B cell (primary cell): ENCODE measurements around the gene CAPZB. TPM values are rescaled to one million over a fixed set of nuclear protein-coding genes. Genes with fewer than 3 reads are reported as not detected.

ENCODE experiments used
- ATAC-seq: fragments of 200-7000 bp; cut with Tn5 transposase; one replicate; pipeline ENCODE4 v1.10.0; 2021; ENCODE audit warnings: low read depth, mild to moderate bottlenecking, moderate number of reproducible peaks, moderate library complexity
- CTCF ChIA-PET: fragments of 350-600 bp; sonication (Branson Sonifier 250); formaldehyde crosslinking; loops from one replicate; lab custom pipeline; 2021; ENCODE audit warnings: antibody characterized with exemption, inconsistent platforms; lab: Charles Lee
- POLR2A ChIA-PET: fragments of 350-600 bp; sonication (Branson Sonifier 250); formaldehyde crosslinking; loops from one replicate; lab custom pipeline; 2021; ENCODE audit warnings: antibody characterized with exemption; lab: Charles Lee
- DNase-seq: peaks from one replicate; pipeline ENCODE4 v3.0.0; 2013
- H2AFZ ChIP-seq: 2 replicates; pipeline ENCODE4 v1.6.1; 2012; ENCODE audit warnings: mild to moderate bottlenecking, low read depth, low read length; ENCODE audit not compliant: insufficient read depth, poor library complexity, severe bottlenecking
- H3K27ac ChIP-seq, 2 donors: 1 replicate in 1 of 2; 2 replicates in 1 of 2; pipeline ENCODE4 v1.5.1; 2012 to 2013; ENCODE audit warnings: low read length in 2 of 2, mild to moderate bottlenecking in 2 of 2, moderate library complexity in 1 of 2
- H3K27me3 ChIP-seq, 4 experiments: fragments of 200-600 bp in 1 of 4; sonication (generic) in 1 of 4; replicated peaks in 1 of 4; 1 replicate in 2 of 4; 2 replicates in 2 of 4; pipeline versions ENCODE4 v1.6.1 to v1.7.0; 2013 to 2016; ENCODE audit warnings: low read length in 3 of 4, mild to moderate bottlenecking in 2 of 4, mixed read lengths in 1 of 4, moderate library complexity in 1 of 4; ENCODE audit not compliant: insufficient read depth in 4 of 4, control insufficient read depth in 3 of 4; ENCODE audit errors: control extremely low read depth in 1 of 4
- H3K36me3 ChIP-seq, 2 experiments: replicated peaks in 1 of 2; 1 replicate in 1 of 2; 2 replicates in 1 of 2; pipeline versions ENCODE4 v1.6.1 to v1.7.1; 2013; ENCODE audit warnings: low read length in 1 of 2; ENCODE audit not compliant: insufficient read depth in 2 of 2, control insufficient read depth in 1 of 2; ENCODE audit errors: control extremely low read depth in 1 of 2, extremely low read depth in 1 of 2
- H3K4me1 ChIP-seq, 2 donors: fragments of 200-600 bp in 1 of 2; sonication (generic) in 1 of 2; 1 replicate in 1 of 2; 2 replicates in 1 of 2; pipeline versions ENCODE4 v1.5.1 to v1.6.1; 2013 to 2017; ENCODE audit warnings: low read length in 2 of 2; ENCODE audit not compliant: control insufficient read depth in 2 of 2, insufficient read depth in 2 of 2
- H3K4me2 ChIP-seq: replicated peaks from 2 replicates; pipeline ENCODE3; 2012; ENCODE audit warnings: mild to moderate bottlenecking, low read depth, low read length; ENCODE audit not compliant: poor library complexity, severe bottlenecking
- H3K4me3 ChIP-seq, 5 experiments: fragments of 200-600 bp in 1 of 5; sonication (generic) in 1 of 5; 1 replicate in 3 of 5; 2 replicates in 2 of 5; pipeline versions ENCODE4 v1.5.1 to v1.7.0; 2011 to 2016; ENCODE audit warnings: low read length in 4 of 5, mild to moderate bottlenecking in 4 of 5, low read depth in 2 of 5, control low read depth in 1 of 5, moderate library complexity in 1 of 5; ENCODE audit not compliant: insufficient read depth in 1 of 5; ENCODE audit errors: control extremely low read depth in 1 of 5, extremely low read depth in 1 of 5
- H3K79me2 ChIP-seq: fragments of 200-600 bp; sonication (generic); one replicate; pipeline ENCODE4 v1.6.0; 2016; ENCODE audit warnings: low read length; ENCODE audit not compliant: control insufficient read depth, insufficient read depth
- H3K9ac ChIP-seq: fragments of 200-600 bp; sonication (generic); 2 replicates; pipeline ENCODE4 v1.6.1; 2017; ENCODE audit warnings: mild to moderate bottlenecking, low read length, moderate library complexity
- H3K9me3 ChIP-seq, 3 donors: one replicate each; pipeline versions ENCODE4 v1.6.1 to v1.7.1; 2013; ENCODE audit warnings: low read length in 2 of 3; ENCODE audit not compliant: control insufficient read depth in 2 of 3, insufficient read depth in 1 of 3; ENCODE audit errors: control extremely low read depth in 1 of 3
- H4K20me1 ChIP-seq: 2 replicates; pipeline ENCODE4 v1.6.0; 2012; ENCODE audit warnings: mild to moderate bottlenecking, low read length; ENCODE audit not compliant: insufficient read depth, control insufficient read depth, poor library complexity, severe bottlenecking
- H3K27ac Mint-ChIP-seq: one replicate; pipeline ENCODE4 v1.8.0; 2021; ENCODE audit warnings: mixed read lengths
- H3K27me3 Mint-ChIP-seq: one replicate; pipeline ENCODE4 v1.8.0; 2021; ENCODE audit warnings: mixed read lengths
- H3K4me1 Mint-ChIP-seq: one replicate; pipeline ENCODE4 v1.8.0; 2021; ENCODE audit warnings: mixed read lengths
- H3K4me3 Mint-ChIP-seq: one replicate; pipeline ENCODE4 v1.8.0; 2021; ENCODE audit warnings: mixed read lengths
- H3K9me3 Mint-ChIP-seq: one replicate; pipeline ENCODE4 v1.8.0; 2022; ENCODE audit warnings: mixed read lengths; ENCODE audit not compliant: insufficient read depth
- CTCF ChIP-seq: fragments of 200-600 bp; IDR thresholded peaks from one replicate; pipeline ENCODE4 v1.8.0; 2022; ENCODE audit warnings: antibody characterized with exemption, mild to moderate bottlenecking
- EZH2 ChIP-seq: IDR thresholded peaks from 2 replicates; pipeline ENCODE4 v1.6.1; 2012; ENCODE audit warnings: borderline replicate concordance, low read depth, mild to moderate bottlenecking, moderate library complexity, low read length; ENCODE audit not compliant: insufficient read depth, poor library complexity, severe bottlenecking
- WGBS: methylation state at CpG from one replicate; pipeline ENCODE4 v1.1.5; 2013; ENCODE audit warnings: missing lambda C conversion rate; ENCODE audit not compliant: insufficient coverage; 5-methylcytosine and 5-hydroxymethylcytosine counted together
- intact Hi-C: fragments of 100-400 bp; cut with micrococcal nuclease; formaldehyde crosslinking; loops from one replicate; pipeline ENCODE4 v1.10.0; 2022
- polyA plus RNA-seq: library from polyadenylated mRNA; depleted of rRNA; stranded (reverse); fragments of >200 nt; gene quantifications from 2 replicates; pipeline ENCODE4 v1.2.3, GENCODE V29; 2012
- total RNA-seq, 2 donors: library from RNA; stranded (reverse); fragments of 120-200 nt in 1 of 2; gene quantifications; 1 replicate in 1 of 2; 2 replicates in 1 of 2; pipeline versions ENCODE4 v1.2.3 to v1.2.4, GENCODE V29; 2013 to 2022

CAPZB gene
- total and polyA plus RNA-seq, 2 donors (not counting 1 experiment from before 2014, with no cell fraction given) = 126 to 193 TPM

- POLR2A ChIA-PET = interaction anchor here (0.7 kb wide), 1 partner anchor 131 kb away, joined by 9 read pairs; no protein-coding TSS in a partner anchor
- Histone ChIP-seq H3K4me1 (peaks cover 2 to 11% of the 10 kb centered on the region in 2 donors), H3K79me2 (peaks cover 100% of the 10 kb centered on the region), H4K20me1 (peaks cover 98% of the 10 kb centered on the region), H3K27ac (no peak overlapping the region), H3K4me3 (no peak overlapping the region), H2AFZ (no peak overlapping the region), H3K4me2 (no peak overlapping the region), H3K9me3 (no peaks in the 10 kb centered on the region), H3K27me3 (no peaks in the 10 kb centered on the region), H3K36me3 (peaks cover 1 to 47% of the 10 kb centered on the region in 2 experiments), H3K9ac (no peak overlapping the region)
- Mint-ChIP-seq H3K4me3 (no peak overlapping the region), H3K27me3 (no peaks in the 10 kb centered on the region), H3K4me1 (peaks cover 47% of the 10 kb centered on the region), H3K9me3 (no peaks in the 10 kb centered on the region), H3K27ac (no peak overlapping the region)
- no peak for DNase-seq
- no peak for ATAC-seq
- CTCF ChIA-PET = no interaction called here
- intact Hi-C loops = no loop called here
- WGBS = 71% methylated on average over 18 of the region's 22 CpGs
- TF ChIP-seq CTCF (no peak), EZH2 (no peak)
Observed at GRCh38 chr1:19405761-19406487, 79.4 kb downstream of the CAPZB start.

- Mint-ChIP-seq H3K9me3 (no peaks in the 10 kb centered on the region), H3K27me3 (no peaks in the 10 kb centered on the region), H3K4me3 (no peak overlapping the region), H3K27ac (no peak overlapping the region), H3K4me1 (peaks cover 42% of the 10 kb centered on the region)
- H3K4me2 ChIP-seq = no peak overlapping the region
- peaks cover 0 to 9% of the 10 kb centered on the region in 2 donors for H3K4me1 ChIP-seq
- H3K36me3 ChIP-seq = peaks cover 1 to 45% of the 10 kb centered on the region in 2 experiments
- CTCF ChIA-PET = no interaction called here
- H4K20me1 ChIP-seq = peaks cover 98% of the 10 kb centered on the region
- no peaks in the 10 kb centered on the region for H3K9me3 ChIP-seq
- TF ChIP-seq CTCF = no peak
- no peak for TF ChIP-seq EZH2
- intact Hi-C loops = no loop called here
- H3K27me3 ChIP-seq = no peaks in the 10 kb centered on the region
- no peak overlapping the region for H3K9ac ChIP-seq
- no peak for DNase-seq
- POLR2A ChIA-PET = interaction anchor here (0.7 kb wide), 2 partner anchors 132 to 190 kb away, joined by 3 to 9 read pairs; no protein-coding TSS in a partner anchor
- ATAC-seq = no peak
- H3K4me3 ChIP-seq = no peak overlapping the region
- 98% methylated on average over 5 of the region's 10 CpGs for WGBS
- no peak overlapping the region for H3K27ac ChIP-seq
- no peak overlapping the region for H2AFZ ChIP-seq
- peaks cover 100% of the 10 kb centered on the region for H3K79me2 ChIP-seq
Observed at GRCh38 chr1:19405195-19405760, 80.1 kb downstream of the CAPZB start.
